ENCODE results near the gene SPAG17. TPM values are rescaled to one million over a fixed set of nuclear protein-coding genes. Genes with fewer than 3 reads are reported as not detected.

SPAG17 gene
- total and polyA plus RNA-seq, 2 donors (not counting 1 experiment from before 2014, with no cell fraction given) = not detected

- ChIA-PET CTCF (no interaction called here), POLR2A (no interaction called here)
- H3K27ac ChIP-seq (ENCODE audit: low read length in 2 of 2) = no peak overlapping the region
- no peak for TF ChIP-seq EZH2 (IDR thresholded peaks at IDR 0.05; ENCODE audit: borderline replicate concordance, insufficient read depth, low read depth, low read length, poor library complexity, severe bottlenecking)
- no peak for TF ChIP-seq CTCF (IDR thresholded peaks at IDR 0.05)
- DNase-seq (no peak), ATAC-seq (ENCODE audit: low read depth) (no peak)
- H3K9me3 Mint-ChIP-seq (ENCODE audit: insufficient read depth) = no peaks in the 10 kb centered on the region
- peaks cover 4% of the 10 kb centered on the region for H3K27me3 Mint-ChIP-seq
- no peak overlapping the region for H3K27ac Mint-ChIP-seq
- H3K27me3 ChIP-seq (replicated peaks in 1 of 4; ENCODE audit: control extremely low read depth in 1 of 4, control insufficient read depth in 3 of 4, insufficient read depth in 4 of 4, low read length in 3 of 4) = no peaks in the 10 kb centered on the region
- H3K4me3 ChIP-seq (ENCODE audit: control extremely low read depth in 1 of 5, extremely low read depth in 1 of 5, insufficient read depth in 1 of 5, low read depth in 2 of 5, low read length in 4 of 5) = no peak overlapping the region
- H3K4me1 ChIP-seq (ENCODE audit: control insufficient read depth in 2 of 2, insufficient read depth in 2 of 2, low read length in 2 of 2) = no peaks in the 10 kb centered on the region
- H3K36me3 ChIP-seq (replicated peaks in 1 of 2; ENCODE audit: control extremely low read depth in 1 of 2, control insufficient read depth in 1 of 2, extremely low read depth in 1 of 2, insufficient read depth in 2 of 2, low read length in 1 of 2) = no peaks in the 10 kb centered on the region
- H3K4me2 ChIP-seq (replicated peaks; ENCODE audit: low read depth, low read length, poor library complexity, severe bottlenecking) = no peak overlapping the region
- intact Hi-C loops (cut with micrococcal nuclease) = no loop called here
- H3K9ac ChIP-seq (ENCODE audit: low read length) = no peak overlapping the region
- WGBS (ENCODE audit: insufficient coverage) = 86% methylated on average over 1 of the region's 4 CpGs
- H2AFZ ChIP-seq (ENCODE audit: insufficient read depth, low read depth, low read length, poor library complexity, severe bottlenecking) = no peak overlapping the region
- no peaks in the 10 kb centered on the region for H3K79me2 ChIP-seq (ENCODE audit: control insufficient read depth, insufficient read depth, low read length)
- no peaks in the 10 kb centered on the region for H3K4me1 Mint-ChIP-seq
- no peak overlapping the region for H3K4me3 Mint-ChIP-seq
- H4K20me1 ChIP-seq (ENCODE audit: control insufficient read depth, insufficient read depth, low read length, poor library complexity, severe bottlenecking) = no peaks in the 10 kb centered on the region
- H3K9me3 ChIP-seq (ENCODE audit: control extremely low read depth in 1 of 3, control insufficient read depth in 2 of 3, insufficient read depth in 1 of 3, low read length in 2 of 3) = no peaks in the 10 kb centered on the region
Observed at GRCh38 chr1:118116909-118117308, 68.1 kb downstream of the SPAG17 start.

GRCh38 chr1:118116401-118116800 is 68.6 kb downstream of the SPAG17 start:
- Mint-ChIP-seq H3K9me3 (ENCODE audit: insufficient read depth) (no peaks in the 10 kb centered on the region), H3K27me3 (peaks cover 4% of the 10 kb centered on the region), H3K27ac (no peak overlapping the region), H3K4me1 (no peaks in the 10 kb centered on the region), H3K4me3 (no peak overlapping the region)
- Histone ChIP-seq H4K20me1 (ENCODE audit: control insufficient read depth, insufficient read depth, low read length, poor library complexity, severe bottlenecking) (no peaks in the 10 kb centered on the region), H3K36me3 (replicated peaks in 1 of 2; ENCODE audit: control extremely low read depth in 1 of 2, control insufficient read depth in 1 of 2, extremely low read depth in 1 of 2, insufficient read depth in 2 of 2, low read length in 1 of 2) (no peaks in the 10 kb centered on the region), H3K27ac (ENCODE audit: low read length in 2 of 2) (no peak overlapping the region), H3K4me2 (replicated peaks; ENCODE audit: low read depth, low read length, poor library complexity, severe bottlenecking) (no peak overlapping the region), H3K4me3 (ENCODE audit: control extremely low read depth in 1 of 5, extremely low read depth in 1 of 5, insufficient read depth in 1 of 5, low read depth in 2 of 5, low read length in 4 of 5) (no peak overlapping the region), H3K79me2 (ENCODE audit: control insufficient read depth, insufficient read depth, low read length) (no peaks in the 10 kb centered on the region), H3K9ac (ENCODE audit: low read length) (no peak overlapping the region), H3K4me1 (ENCODE audit: control insufficient read depth in 2 of 2, insufficient read depth in 2 of 2, low read length in 2 of 2) (no peaks in the 10 kb centered on the region), H2AFZ (ENCODE audit: insufficient read depth, low read depth, low read length, poor library complexity, severe bottlenecking) (no peak overlapping the region), H3K9me3 (ENCODE audit: control extremely low read depth in 1 of 3, control insufficient read depth in 2 of 3, insufficient read depth in 1 of 3, low read length in 2 of 3) (no peaks in the 10 kb centered on the region), H3K27me3 (replicated peaks in 1 of 4; ENCODE audit: control extremely low read depth in 1 of 4, control insufficient read depth in 3 of 4, insufficient read depth in 4 of 4, low read length in 3 of 4) (no peaks in the 10 kb centered on the region)
- 82% methylated on average over 5 of the region's 5 CpGs for WGBS (ENCODE audit: insufficient coverage)
- ATAC-seq (ENCODE audit: low read depth) = no peak
- intact Hi-C loops (cut with micrococcal nuclease) = no loop called here
- DNase-seq = no peak
- CTCF ChIA-PET = no interaction called here
- TF ChIP-seq EZH2 (IDR thresholded peaks at IDR 0.05; ENCODE audit: borderline replicate concordance, insufficient read depth, low read depth, low read length, poor library complexity, severe bottlenecking) (no peak), CTCF (IDR thresholded peaks at IDR 0.05) (no peak)
- POLR2A ChIA-PET = no interaction called here

All from B cell (primary cell).